Activated CD4-positive, alpha-beta T cell treated with anti-CD3 and anti-CD28 coated beads for 1 hour (primary cell): ENCODE data around the gene TNFRSF4.

Experiments used
- DNase-seq: peaks from one replicate; pipeline ENCODE4 v3.0.0-alpha.2; 2020

The TNFRSF4 gene

DNA sequence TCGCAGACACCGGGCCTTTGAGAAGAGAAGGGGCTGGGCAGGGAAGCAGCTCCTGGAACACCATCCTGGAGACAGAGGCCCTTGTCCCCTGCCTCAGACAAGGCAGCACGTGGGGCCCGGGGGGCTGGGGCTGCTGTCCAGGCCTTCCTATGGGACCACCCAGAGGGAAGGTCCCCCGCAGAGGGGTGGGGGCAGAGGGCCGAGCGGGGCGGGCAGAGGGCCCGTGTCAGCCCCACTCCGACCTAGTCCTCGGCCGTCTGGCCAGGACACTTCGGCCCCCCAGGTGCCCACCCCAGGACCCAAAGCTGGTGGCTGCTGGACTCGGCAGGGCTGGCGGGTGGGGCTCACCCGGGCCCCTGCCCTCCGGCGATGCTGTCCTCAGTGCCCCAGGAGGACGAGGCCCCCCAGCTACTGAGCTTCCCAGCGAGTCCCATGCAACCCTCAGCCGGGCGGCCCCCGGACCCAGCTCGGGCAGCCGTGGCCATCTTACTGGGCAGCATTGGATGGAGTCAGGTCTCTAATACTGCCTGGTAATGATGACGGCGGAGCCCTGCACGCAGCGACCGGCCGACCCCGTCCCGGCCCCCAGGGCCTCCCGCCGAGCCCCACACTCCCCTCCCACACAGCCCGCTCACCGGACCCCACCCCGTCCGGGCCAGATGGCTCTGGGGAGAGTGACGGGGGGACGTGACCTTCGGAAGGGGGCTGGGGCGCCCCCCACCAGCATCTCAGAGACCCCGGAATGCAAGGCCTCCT, 47.1 kb downstream of the TNFRSF4 start:
- DNase-seq: no peak

DNA sequence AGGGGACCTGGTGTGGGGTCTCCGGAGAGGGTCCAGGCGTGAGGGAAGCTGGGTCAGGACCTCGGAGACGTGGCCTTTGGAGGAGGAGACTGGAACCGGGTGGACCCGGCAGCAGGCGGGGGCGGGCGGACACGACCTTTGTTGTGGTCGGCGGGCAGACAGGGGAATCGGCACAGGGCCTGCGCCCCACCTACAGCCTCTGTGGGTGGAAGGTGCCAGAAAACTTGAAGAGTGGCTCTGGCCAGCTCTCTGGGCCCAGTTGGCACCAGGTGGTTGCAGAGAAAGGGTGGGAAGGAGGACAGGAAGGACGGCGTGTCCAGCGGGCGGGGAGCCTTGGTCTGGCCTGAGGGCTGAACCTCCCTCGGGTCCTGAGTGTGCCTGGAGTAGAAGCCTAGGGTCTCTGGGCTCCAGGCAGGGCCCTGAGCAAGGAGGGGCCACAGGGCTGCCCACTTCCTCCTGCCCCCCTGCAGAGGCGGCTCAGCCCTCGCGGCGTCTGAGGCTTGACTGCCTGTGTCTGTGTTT, 48.0 kb downstream of the TNFRSF4 start:
- DNase-seq: no peak

DNA sequence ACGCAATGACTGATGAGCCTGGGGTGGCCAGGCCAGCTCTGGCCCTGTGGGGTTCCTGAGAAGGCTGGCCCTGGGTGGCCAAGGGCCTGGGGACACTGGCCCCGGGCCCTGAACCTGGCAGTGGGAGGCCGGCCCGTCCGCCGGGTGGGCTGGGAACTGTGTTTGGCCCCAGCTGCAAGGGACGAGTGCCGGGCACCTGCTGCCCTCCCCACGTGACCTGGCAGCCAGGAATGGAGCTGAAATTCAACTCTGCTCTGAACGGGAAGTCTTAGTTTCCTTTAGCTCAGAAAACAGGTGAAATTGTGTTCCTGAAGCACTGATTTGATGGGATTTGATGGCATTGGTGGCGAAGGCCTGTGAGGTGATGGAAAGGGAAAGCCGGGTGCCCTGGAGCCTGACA, 48.5 kb downstream of the TNFRSF4 start:
- no peak for DNase-seq

DNA sequence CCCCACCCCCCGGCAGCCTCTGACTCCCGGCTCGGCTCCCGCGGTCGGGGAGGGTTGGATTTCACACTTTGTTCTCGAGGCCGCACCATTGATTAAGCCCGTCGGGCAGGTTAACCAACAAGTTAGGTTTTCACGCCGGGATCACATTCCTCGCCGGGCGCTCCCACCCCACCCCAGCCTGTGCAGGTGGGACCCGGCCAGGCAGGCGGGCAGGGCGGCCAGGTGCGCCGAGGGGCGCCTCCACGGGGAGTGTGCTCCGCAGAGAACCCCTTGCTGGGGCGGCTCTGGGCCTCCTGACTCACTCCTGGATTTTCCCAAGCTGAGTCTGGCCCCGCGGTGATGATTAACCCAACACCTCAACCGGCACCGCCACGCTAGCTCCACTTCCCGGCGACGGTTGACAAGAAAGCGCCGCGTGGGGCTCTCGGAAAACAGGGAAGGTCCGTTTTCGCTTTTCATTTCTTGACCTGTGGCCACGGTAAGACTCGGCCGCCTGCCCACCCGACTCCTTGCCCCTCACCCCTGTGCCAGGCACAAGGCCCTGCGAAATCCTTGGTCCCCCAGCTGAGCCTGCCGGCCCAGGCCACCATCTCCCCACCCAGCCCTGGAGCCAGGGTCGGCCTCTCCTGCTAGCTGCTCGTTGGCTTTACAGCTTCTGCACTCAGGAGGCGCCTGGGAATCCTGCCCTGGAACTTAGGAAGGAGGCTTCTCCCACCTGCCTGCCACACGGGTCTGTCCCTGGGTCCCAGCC, 49.1 kb downstream of the TNFRSF4 start:
- no peak for DNase-seq

DNA sequence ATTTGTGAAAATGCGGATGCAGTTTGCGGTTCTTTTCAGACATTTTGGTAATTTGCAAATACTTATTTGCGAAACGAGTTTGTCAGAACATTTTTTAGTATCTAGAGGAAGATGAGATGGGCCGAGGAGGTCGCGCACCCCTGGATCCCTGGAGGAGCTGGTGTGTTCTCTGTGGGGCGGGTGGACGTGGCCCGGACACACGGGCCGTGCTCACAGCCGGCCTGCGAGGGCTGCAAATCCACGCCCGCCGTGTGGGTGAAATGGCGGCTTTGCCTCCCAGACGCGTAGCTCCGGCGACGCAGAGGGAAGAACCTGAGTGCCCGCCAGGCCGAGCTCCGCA, 49.6 kb downstream of the TNFRSF4 start:
- no peak for DNase-seq

DNA sequence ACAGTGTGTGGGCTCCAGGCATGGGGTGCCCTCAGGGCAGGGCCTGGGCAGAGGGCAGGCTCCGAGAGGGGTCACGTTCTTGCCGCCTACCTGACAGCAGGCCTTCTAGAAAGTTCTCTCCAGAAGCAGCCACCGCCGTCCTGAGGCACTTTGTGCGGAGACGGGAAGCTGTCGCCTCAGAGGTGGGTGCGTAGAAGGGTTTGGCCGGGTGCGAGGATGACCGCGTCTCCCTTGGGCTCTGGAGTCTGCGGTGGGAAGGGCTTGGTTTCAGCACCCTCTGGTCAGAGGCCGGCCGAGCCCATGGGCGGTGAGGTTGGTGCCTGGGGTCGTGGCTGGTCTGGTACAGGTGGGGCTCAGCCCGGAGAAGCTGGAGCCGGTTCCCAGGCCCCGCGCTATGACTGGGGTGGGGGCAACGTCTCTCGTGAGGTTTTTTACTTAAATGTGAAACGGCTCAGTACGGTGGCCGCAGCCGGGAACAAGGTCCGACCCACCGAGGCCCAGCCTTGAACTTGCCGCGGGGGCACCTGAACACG, 50.3 kb downstream of the TNFRSF4 start:
- DNase-seq: no peak

DNA sequence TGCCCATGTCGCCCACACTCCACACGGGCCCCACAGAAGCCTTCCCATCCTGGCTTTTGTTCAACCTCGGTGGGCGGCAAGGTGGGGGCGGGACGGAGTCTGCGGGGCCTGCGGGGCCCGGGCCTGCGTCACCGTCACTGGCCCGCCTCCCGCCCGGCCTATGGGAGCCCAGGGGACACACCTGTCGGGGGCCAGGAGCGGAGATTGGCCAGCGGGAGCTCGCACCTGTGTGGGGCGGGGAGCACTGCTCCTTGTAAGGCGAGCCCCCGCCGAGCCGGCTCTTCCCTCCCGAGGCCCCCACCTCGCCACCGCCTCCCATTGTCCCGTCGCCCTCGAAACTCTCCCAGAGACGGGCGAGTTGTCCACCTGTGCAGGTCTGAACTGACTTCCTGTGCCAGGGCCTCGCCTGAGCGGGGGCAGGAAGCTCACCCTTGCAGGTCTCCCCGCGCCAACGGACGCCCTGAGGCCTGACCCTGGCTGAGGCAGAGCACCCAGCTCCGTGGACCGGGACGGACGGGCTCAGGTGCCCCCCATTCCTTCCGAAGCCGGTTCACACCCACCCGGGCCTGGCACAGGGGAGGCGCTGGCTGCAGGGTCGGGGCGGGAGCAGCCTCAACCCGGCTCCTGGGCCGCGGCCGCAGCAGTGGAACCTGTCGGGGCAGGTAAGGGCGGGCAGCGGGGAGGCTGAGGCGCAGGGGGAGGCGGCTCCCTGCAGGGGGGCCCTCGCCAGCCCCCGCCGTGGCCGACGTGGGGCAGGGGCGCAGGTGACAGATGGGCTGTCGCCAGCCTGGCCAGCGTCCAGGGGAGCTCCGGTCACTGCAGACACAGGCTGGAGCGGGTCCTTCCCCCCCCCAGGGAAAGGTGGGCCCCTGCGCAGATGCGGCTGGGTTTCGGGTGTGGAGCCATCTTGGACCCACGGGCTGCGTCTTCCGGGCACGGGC, 51.1 kb downstream of the TNFRSF4 start:
- no peak for DNase-seq

DNA sequence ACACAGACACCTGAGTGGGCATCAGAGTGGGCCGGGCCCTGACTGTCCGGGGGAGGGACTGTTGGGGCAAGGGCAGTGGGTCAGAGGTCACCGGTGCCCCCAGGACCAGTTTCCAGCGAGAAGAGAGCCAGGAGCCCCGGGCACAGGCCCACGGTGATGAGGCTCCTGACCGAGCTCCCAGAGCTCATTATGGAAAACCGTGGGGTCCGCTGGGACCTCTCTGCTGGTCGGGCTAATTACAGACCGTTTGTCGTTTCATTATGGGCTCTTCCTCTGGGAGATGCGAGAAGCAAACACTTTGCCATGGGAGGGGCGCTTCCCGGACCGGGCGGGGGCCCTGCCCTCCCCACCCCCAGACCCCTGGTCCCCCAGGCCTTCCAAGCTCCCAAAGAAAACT, 52.3 kb downstream of the TNFRSF4 start:
- DNase-seq: no peak
